ENCODE results near the gene PNMT. TPM values are rescaled to one million over a fixed set of nuclear protein-coding genes. Genes with fewer than 3 reads are reported as not detected.

Gene PNMT, protein sequence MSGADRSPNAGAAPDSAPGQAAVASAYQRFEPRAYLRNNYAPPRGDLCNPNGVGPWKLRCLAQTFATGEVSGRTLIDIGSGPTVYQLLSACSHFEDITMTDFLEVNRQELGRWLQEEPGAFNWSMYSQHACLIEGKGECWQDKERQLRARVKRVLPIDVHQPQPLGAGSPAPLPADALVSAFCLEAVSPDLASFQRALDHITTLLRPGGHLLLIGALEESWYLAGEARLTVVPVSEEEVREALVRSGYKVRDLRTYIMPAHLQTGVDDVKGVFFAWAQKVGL
- not detected for total RNA-seq

DNA sequence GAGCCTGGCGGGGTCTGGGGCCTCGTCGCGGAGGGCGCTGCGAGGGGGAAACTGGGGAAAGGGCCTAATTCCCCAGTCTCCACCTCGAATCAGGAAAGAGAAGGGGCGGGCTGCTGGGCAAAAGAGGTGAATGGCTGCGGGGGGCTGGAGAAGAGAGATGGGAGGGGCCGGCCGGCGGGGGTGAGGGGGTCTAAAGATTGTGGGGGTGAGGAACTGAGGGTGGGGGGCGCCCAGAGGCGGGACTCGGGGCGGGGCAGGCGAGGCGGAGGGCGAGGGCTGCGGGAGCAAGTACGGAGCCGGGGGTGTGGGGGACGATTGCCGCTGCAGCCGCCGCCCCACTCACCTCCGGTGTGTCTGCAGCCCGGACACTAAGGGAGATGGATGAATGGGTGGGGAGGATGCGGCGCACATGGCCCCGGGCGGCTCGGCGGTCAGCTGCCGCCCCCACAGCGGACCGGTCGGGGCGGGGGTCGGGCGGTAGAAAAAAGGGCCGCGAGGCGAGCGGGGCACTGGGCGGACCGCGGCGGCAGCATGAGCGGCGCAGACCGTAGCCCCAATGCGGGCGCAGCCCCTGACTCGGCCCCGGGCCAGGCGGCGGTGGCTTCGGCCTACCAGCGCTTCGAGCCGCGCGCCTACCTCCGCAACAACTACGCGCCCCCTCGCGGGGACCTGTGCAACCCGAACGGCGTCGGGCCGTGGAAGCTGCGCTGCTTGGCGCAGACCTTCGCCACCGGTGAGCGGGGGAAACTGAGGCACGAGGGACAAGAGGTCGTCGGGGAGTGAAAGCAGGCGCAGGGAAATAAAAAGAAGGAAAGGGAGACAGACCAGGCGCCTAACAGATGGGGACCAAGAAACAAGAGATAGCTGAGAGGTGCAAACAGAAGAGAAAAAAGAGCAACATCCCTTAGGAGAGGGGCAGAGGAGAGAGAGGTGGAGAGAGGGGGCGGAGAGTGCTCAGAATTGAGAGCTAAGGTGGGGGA lies at the start of gene PNMT:
Gene PNMT (plus strand): TSS at position 509 of the 980 bp plus-strand sequence. CDS start 23 bp downstream, at position 532.
- ChIA-PET CTCF (interaction anchor here (0.6 to 6.5 kb wide), 16 partner anchors 11 to 1115 kb away, joined by 3 to 57 read pairs (median 4); partner anchors contain the start of genes IKZF3 and MIEN1), POLR2A (interaction anchor here (0.7 to 1.7 kb wide), 3 partner anchors 14 to 44 kb away, joined by 3 to 4 read pairs (median 4); no protein-coding TSS in a partner anchor)
- Mint-ChIP-seq H3K9me3 (no peaks in the 10 kb centered on the region), H3K36me3 (no peaks in the 10 kb centered on the region), H3K4me3 (peak within 1 kb of the TSS; percentile 35), H3K27ac (no peak within 1 kb of the TSS), H3K4me1 (ENCODE audit: low read depth) (peaks cover 11% of the 10 kb centered on the region), H3K27me3 (peaks cover 25% of the 10 kb centered on the region)
- DNase-seq = peak; percentile 76
- intact Hi-C loops (cut with micrococcal nuclease) = no loop called here

DNA sequence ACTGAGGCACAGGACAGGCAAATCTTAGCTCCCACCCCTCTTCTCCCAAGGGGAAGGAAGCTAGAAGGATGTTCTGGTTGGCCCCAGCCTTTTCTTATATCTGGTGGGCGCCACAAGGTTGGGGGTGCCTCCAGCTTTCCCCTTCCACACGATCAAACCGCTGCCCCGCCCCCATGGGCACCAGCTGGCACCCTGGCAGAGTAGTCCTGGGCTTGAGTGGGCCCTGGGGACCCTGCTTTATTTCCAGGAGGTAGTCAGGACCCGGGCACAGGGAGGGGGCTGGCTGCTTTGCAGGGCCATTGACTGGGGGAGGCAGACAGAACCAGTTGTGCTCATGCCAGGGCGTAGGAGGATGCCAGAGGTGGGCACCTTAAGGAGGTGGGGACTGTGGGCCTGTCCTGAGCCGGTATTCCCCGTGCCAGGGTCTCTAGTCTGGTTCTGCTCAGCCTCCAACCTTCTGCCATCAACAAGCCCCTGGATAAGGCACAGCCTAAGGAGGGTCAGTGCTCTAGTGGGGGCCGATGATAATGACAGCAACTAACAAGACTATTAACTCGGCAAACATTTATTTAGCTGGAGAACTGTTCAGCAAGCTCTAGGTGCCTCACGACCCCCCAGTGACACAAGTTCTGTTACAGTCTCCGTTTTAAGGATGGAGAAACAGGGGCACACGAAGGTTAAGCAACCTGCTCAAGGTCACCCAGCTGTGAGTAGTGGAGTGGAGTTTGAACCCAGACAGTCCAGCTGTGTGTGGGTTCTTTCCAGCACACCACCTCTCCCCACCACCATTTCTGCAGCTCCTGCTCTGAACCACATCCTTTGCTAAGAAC lies 49.1 kb upstream of the PNMT start:
- Mint-ChIP-seq H3K36me3 (no peaks in the 10 kb centered on the region), H3K4me1 (ENCODE audit: low read depth) (peaks cover 17% of the 10 kb centered on the region), H3K9me3 (no peaks in the 10 kb centered on the region), H3K27ac (no peak overlapping the region), H3K27me3 (peaks cover 5% of the 10 kb centered on the region), H3K4me3 (no peak overlapping the region)
- intact Hi-C loops (cut with micrococcal nuclease) = no loop called here
- ChIA-PET CTCF (interaction anchor here (0.5 to 8.6 kb wide), 11 partner anchors 9 to 1037 kb away, joined by 3 to 178 read pairs (median 5); no protein-coding TSS in a partner anchor), POLR2A (interaction anchor here (0.6 kb wide), 1 partner anchor 136 kb away, joined by 6 read pairs; no protein-coding TSS in a partner anchor)
- DNase-seq = no peak

DNA sequence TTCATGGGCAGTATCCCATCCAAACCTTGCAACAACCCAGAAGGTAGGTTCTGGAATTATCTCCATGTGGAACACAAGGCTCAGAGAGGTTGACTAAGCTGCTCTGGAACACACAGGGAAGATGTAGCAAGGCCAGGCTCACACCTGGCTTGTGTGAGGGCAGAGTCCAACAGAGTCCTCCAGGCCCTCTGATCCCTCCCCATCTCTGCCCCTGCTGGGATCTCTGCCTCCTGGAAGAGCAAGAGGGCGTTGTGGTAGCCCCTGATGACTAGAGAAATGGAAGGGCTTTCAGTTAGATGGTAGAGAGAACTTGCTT lies 48.5 kb upstream of the PNMT start:
- H3K27ac Mint-ChIP-seq = no peak overlapping the region
- ChIA-PET POLR2A (interaction anchor here (0.6 kb wide), 1 partner anchor 135 kb away, joined by 6 read pairs; no protein-coding TSS in a partner anchor), CTCF (interaction anchor here (0.8 to 8.6 kb wide), 11 partner anchors 8 to 161 kb away, joined by 3 to 178 read pairs (median 5); partner anchors contain the start of gene PNMT)

DNA sequence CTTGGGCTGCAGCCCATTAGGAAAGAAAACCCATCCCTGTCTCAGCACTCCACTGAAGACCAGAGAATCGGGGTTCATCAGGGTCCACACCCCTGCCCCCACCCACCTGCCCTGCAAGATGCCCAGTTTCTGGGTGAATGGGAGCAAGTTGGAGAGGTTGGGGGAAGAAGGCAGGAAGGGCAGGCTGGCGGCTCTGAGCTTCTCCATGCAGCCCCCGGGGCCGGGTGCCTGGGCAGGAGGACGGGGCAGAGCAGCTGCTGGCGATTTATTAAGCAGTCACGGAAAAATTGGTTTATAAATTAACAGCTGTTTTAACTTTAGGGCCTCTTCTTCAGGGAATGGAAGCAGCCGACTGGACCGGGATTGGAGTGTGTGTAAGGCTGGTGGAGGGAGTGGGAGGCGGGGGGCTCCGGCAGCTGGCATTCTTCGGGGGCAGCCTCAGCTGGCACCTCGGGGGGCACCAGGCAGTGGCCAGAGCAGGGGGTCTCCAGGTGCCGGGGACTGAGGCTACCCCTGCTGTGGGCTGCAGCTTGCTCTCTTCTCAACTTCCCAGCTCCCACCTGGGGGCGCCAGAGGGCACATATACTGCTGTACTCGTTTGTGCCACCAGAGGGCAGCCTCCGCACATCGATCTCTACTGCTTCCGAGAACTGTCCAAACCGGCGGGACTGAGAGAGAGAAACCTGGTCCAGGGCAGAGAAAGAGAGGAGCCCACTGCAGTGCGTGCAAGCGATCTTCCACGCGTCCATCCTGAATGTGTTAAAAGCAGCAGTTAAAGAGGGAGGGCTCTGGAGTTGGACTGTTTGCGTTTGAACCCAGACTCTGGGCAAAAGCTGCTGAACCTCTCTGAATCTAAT lies 46.5 kb upstream of the PNMT start:
- CTCF ChIA-PET = interaction anchor here (0.5 to 8.6 kb wide), 76 partner anchors 9 to 491 kb away, joined by 3 to 178 read pairs (median 5); partner anchors contain the start of genes ERBB2, IKZF3, LRRC3C and MIEN1
- POLR2A ChIA-PET = interaction anchor here (0.9 to 1.4 kb wide), 3 partner anchors 135 to 358 kb away, joined by 3 to 5 read pairs (median 3); partner anchors contain the start of gene PSMD3
- no peaks in the 10 kb centered on the region for H3K9me3 Mint-ChIP-seq
- H3K4me3 Mint-ChIP-seq = peak overlapping the region; percentile 76
- H3K36me3 Mint-ChIP-seq = no peaks in the 10 kb centered on the region
- peaks cover 20% of the 10 kb centered on the region for H3K27me3 Mint-ChIP-seq
- peaks cover 23% of the 10 kb centered on the region for H3K4me1 Mint-ChIP-seq (ENCODE audit: low read depth)
- intact Hi-C loops (cut with micrococcal nuclease) = loop anchor here (1.0 to 5.0 kb wide), 5 partner anchors 13 to 359 kb away; partner anchors contain the start of genes MIEN1 and PSMD3
- peak overlapping the region; percentile 97 for H3K27ac Mint-ChIP-seq
- DNase-seq = peak; percentile 92

More for the DNA sequence above, 48.5 kb upstream of the PNMT start:
- no peak for DNase-seq
- no peaks in the 10 kb centered on the region for H3K9me3 Mint-ChIP-seq
- H3K36me3 Mint-ChIP-seq = no peaks in the 10 kb centered on the region
- intact Hi-C loops (cut with micrococcal nuclease) = loop anchor here (5.0 kb wide), 1 partner anchor 113 kb away; the partner anchor contains the start of gene MIEN1
- H3K4me1 Mint-ChIP-seq (ENCODE audit: low read depth) = peaks cover 17% of the 10 kb centered on the region
- H3K4me3 Mint-ChIP-seq = no peak overlapping the region
- H3K27me3 Mint-ChIP-seq = peaks cover 8% of the 10 kb centered on the region

DNA sequence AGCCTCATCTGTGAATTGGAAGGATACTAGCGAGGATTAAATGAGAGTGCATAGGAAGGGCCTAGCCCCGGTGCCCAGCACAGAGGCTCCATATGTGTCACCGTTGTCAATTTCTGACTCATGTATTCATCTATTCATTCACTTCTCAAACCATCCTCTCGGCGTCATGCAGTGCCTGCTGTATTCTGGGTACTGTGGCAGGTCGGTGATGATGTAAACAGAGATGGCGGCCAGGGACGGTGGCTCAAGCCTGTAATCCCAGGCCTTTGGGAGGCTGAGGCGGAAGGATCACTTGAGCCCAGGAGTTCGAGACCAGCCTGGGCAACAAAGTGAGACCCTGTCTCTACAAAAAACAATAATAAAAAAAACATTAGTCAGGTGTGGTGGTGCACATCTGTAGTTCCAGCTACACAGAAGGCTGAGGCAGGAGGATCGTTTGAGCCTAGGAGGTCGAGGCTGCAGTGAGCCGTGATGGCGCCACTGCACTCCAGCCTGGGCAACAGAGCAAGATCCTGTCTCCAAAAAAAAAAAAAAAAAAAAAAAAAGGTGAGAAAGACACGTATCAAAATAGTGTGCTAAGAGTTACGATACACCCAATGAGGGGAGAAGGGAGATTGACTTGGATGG lies 45.8 kb upstream of the PNMT start:
- no peaks in the 10 kb centered on the region for H3K36me3 Mint-ChIP-seq
- H3K4me1 Mint-ChIP-seq (ENCODE audit: low read depth) = peaks cover 25% of the 10 kb centered on the region
- intact Hi-C loops (cut with micrococcal nuclease) = loop anchor here (1.0 to 5.0 kb wide), 6 partner anchors 12 to 358 kb away; partner anchors contain the start of genes MIEN1 and PSMD3
- ChIA-PET POLR2A (interaction anchor here (0.9 to 1.4 kb wide), 3 partner anchors 19 to 358 kb away, joined by 3 to 5 read pairs (median 3); partner anchors contain the start of gene PSMD3), CTCF (interaction anchor here (0.6 to 8.6 kb wide), 42 partner anchors 10 to 491 kb away, joined by 3 to 178 read pairs (median 6); partner anchors contain the start of genes LRRC3C, MIEN1, NEUROD2 and ORMDL3)
- H3K4me3 Mint-ChIP-seq = peak overlapping the region; percentile 76
- H3K9me3 Mint-ChIP-seq = no peaks in the 10 kb centered on the region
- H3K27ac Mint-ChIP-seq = peak overlapping the region; percentile 97
- H3K27me3 Mint-ChIP-seq = peaks cover 22% of the 10 kb centered on the region
- peak; percentile 84 for DNase-seq

DNA sequence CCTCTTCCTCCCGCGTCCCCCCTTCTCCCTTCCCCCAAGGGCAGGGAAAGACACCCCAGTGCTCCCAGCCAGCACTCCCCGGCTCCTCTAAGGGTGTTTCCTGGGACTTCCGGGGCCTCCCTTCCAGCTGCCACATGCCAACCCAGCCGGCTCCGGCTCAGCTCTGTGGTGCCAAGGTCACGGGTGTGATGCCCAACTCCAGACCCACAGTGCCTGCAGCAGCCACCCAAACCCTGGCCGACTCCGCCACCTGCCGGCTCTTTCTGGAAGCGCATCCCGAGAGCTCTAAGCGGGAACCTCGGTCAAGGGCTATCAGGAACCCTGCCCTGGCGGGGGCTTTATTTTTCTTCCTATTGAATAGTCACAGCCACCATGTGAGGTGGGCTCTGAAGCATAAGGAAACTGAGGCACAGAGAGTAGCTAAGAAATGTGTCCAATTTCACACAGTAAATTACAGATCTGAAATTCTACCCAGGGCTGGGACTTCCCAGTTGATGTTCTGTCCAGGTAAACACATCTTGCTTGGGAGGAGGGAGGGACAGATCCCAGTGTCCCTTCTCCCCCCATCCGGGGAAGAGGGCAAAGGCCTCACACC lies 44.8 kb upstream of the PNMT start:
- intact Hi-C loops (cut with micrococcal nuclease) = loop anchor here (1.0 to 5.0 kb wide), 3 partner anchors 75 to 357 kb away; partner anchors contain the start of genes MIEN1 and PSMD3
- POLR2A ChIA-PET = interaction anchor here (0.8 to 1.6 kb wide), 3 partner anchors 17 to 45 kb away, joined by 3 to 4 read pairs (median 3); partner anchors contain the start of gene PNMT
- DNase-seq = peak; percentile 93
- H3K36me3 Mint-ChIP-seq = no peaks in the 10 kb centered on the region
- H3K9me3 Mint-ChIP-seq = no peaks in the 10 kb centered on the region
- CTCF ChIA-PET = interaction anchor here (0.6 to 8.6 kb wide), 45 partner anchors 10 to 567 kb away, joined by 3 to 178 read pairs (median 4); partner anchors contain the start of genes MED1, MIEN1, NEUROD2 and PGAP3
- H3K4me3 Mint-ChIP-seq = peak overlapping the region; percentile 57
- H3K27me3 Mint-ChIP-seq = peaks cover 30% of the 10 kb centered on the region
- H3K4me1 Mint-ChIP-seq (ENCODE audit: low read depth) = peaks cover 25% of the 10 kb centered on the region
- peak overlapping the region; percentile 56 for H3K27ac Mint-ChIP-seq

DNA sequence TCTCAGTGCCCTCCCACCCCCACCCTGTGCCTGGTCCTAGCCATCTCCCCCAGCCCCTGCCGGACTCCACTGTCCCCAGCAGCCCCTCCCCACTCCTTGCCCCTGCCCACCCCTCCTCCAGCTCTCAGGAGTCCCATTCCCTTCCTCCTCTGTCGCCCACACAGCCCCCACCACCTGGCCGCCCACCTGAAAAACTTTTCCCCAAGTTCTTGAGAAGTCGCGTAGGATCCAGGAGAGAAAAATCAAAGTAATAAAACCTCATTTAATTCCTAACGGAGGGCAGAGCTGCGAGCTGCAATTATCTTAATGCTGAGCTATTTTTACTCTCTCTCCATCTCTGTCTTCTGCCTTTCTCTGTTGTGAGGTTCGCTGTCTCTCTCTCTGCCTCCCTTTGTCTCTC lies 43.9 kb upstream of the PNMT start:
- Mint-ChIP-seq H3K4me3 (no peak overlapping the region), H3K9me3 (no peaks in the 10 kb centered on the region), H3K27ac (no peak overlapping the region), H3K4me1 (ENCODE audit: low read depth) (peaks cover 25% of the 10 kb centered on the region), H3K36me3 (no peaks in the 10 kb centered on the region), H3K27me3 (peaks cover 34% of the 10 kb centered on the region)
- DNase-seq = no peak
- ChIA-PET POLR2A (interaction anchor here (1.6 kb wide), 1 partner anchor 44 kb away, joined by 4 read pairs; the partner anchor contains the start of gene PNMT), CTCF (interaction anchor here (0.6 to 8.6 kb wide), 12 partner anchors 9 to 357 kb away, joined by 3 to 178 read pairs (median 5); partner anchors contain the start of gene PSMD3)
- intact Hi-C loops (cut with micrococcal nuclease) = loop anchor here (5.0 kb wide), 1 partner anchor 108 kb away; the partner anchor contains the start of gene MIEN1

DNA sequence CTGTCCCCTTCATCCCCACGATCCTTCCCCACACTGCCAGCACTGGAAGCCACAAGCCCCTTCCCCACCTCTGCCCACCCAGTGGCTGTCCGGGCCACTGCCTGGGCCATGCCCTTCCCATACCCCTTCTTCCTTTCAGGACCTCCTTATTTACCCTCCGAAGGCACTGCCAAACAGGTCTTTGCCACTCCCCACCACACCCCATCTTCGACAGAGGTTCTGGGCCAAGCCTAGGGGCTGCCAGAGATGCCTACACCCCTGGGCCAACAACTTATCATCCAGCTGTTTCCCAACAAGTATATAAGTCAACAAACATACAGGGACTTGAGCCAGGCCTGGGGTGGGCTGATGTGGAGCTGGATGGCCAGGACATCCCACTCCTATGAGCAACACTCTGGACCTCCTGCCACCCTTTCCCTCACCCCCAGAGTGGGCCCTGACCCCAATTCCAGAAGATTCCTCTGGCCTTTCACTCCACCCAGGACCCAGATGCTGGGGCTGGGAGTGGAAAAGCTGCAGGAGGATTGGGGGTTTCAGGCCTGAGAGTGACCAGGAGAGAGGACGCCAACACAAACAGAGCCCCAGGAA lies 43.0 kb upstream of the PNMT start:
- H3K9me3 Mint-ChIP-seq = no peaks in the 10 kb centered on the region

More for the DNA sequence above, 43.0 kb upstream of the PNMT start:
- no peak for DNase-seq
- Mint-ChIP-seq H3K4me3 (no peak overlapping the region), H3K27ac (no peak overlapping the region), H3K4me1 (ENCODE audit: low read depth) (peaks cover 25% of the 10 kb centered on the region), H3K36me3 (no peaks in the 10 kb centered on the region), H3K27me3 (peaks cover 34% of the 10 kb centered on the region)
- CTCF ChIA-PET = interaction anchor here (1.0 to 8.6 kb wide), 7 partner anchors 8 to 130 kb away, joined by 3 to 178 read pairs (median 14); no protein-coding TSS in a partner anchor
- intact Hi-C loops (cut with micrococcal nuclease) = no loop called here
- POLR2A ChIA-PET = interaction anchor here (0.5 kb wide), 1 partner anchor 30 kb away, joined by 3 read pairs; no protein-coding TSS in a partner anchor

Data from activated CD4-positive, alpha-beta memory T cell treated with anti-CD3 and anti-CD28 coated beads for 36 hours (primary cell).